HG03280 (cell line): ENCODE measurements around the gene KCNK16.
"Not testable (repeated sequence)": the region's sequence is repeated elsewhere in the genome, so short reads cannot be mapped to it uniquely, and the experiment has no call there.

Experiments
- ATAC-seq: cut with Tn5 transposase; IDR thresholded peaks from one replicate; pipeline ENCODE4 v1.9.1; 2021; ENCODE audit warnings: mild to moderate bottlenecking, moderate library complexity; ENCODE audit not compliant: unreplicated experiment

The KCNK16 gene

DNA sequence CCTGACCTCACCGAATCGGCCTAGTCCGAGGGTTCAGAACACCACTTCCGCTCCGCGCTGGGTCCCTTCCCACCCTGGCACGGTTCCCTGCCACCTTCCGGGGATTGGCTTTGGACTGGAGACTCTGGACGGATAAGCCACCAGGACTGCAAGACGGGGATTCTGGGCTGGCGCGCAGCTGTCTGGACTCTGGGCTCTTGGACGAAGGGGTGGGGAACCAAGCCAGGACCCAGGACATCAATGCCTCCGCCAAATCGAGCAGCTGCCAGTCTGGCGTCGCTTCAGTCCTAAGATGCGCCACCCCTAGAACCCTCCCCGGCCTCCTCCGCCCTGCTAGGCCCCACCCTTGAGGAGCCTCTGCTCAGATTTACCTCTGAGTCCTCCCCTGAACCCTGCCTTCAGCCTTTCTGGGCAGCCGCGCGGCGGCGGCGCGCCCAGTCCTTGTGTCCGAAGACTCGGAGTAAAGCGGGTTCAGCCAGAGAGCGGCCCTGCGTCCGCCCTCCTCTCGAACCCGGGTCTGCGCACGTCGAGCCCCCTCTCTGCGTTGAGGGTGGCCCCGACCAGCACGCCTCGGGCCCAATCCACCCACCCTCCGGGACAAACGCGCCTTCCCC lies 9.5 kb downstream of the KCNK16 start:
- no peak for ATAC-seq

DNA sequence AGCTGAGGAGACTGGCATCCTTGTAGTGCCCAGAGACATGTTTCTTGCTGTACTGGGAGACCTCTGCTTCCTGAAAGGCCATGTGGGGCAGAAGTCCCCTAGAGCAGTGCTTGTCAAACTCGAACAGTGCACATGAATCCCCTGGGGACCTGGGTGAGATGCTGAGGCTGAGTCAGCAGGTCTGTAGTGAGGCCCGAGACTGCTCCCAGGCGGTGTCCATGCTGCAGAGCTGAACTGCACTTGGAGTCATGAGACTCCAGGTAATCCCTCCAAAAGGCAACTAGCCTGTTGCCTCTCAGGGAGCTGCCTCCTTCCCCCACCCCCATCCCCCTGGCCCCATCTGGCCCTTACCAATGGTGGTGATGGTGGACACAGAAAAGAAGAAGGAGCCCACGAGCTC lies 12.0 kb downstream of the KCNK16 start:
- ATAC-seq: no peak

DNA sequence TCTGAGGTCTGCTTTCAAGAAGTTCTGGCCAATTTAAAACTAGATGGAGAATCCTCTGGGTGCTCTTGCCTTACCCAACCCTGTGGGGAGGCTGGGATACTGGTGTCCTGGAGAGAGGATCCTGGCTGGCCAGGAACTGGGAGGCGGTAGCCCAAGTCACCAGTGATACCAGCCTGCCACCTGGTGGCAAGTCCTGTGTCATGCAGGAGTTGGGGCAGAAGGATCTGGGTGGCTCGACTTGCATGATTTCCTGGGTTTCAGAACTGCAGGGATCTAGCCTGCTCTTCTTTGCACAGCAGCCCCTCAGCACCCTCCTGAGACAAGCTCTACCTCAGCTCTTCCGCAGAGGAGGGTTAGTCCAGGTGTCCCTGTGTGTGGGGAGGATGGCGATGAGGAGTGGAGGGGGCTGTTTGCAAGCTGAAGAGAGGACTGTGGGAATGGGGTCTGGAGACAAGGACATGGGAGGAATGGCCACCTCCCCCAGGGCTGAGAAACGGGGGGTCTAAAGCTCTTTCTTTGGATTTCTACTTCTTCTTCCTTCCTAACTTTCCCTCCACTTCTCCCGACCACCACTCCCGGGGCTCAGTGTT lies 12.5 kb downstream of the KCNK16 start:
- ATAC-seq: no peak

DNA sequence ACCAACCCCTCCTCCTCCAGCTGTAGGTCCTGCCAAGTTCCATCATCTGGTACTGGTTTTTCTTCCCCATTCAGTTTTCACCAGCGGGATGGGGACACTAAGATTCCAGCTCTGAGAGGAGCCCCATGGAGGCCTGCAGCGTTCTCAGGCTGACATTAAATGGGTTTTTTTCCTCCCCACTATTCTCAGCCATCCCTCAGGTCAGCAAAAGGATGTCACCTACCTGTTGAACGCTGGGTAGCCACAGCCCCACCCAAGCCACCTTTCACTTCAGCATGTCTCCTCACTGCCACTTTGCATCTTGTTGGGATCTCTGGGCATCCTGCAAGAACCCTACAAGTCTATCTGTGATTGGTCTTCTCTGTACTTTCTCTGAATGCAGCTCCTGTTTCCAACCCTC lies 15.0 kb downstream of the KCNK16 start:
- ATAC-seq: no peak

DNA sequence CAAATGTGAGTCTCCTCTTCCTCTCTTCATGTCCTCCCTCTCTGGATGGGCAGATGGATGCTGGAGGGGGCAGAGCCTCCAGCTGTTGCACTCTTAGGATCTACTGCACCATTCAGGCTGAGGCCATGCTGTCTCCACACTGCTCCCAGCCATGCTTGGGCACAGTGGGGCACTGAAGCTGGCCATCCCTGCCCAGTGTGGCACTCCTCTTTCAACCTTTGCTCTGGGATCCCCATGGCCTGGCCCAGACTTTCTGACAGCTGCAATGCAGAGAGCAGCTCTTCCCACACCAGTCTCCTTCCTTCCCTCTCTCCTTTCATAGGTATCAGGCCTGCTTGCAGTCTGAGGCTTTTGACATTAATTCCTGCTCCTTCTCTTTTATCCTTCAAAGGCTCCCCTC lies 17.6 kb downstream of the KCNK16 start:
- no peak for ATAC-seq

DNA sequence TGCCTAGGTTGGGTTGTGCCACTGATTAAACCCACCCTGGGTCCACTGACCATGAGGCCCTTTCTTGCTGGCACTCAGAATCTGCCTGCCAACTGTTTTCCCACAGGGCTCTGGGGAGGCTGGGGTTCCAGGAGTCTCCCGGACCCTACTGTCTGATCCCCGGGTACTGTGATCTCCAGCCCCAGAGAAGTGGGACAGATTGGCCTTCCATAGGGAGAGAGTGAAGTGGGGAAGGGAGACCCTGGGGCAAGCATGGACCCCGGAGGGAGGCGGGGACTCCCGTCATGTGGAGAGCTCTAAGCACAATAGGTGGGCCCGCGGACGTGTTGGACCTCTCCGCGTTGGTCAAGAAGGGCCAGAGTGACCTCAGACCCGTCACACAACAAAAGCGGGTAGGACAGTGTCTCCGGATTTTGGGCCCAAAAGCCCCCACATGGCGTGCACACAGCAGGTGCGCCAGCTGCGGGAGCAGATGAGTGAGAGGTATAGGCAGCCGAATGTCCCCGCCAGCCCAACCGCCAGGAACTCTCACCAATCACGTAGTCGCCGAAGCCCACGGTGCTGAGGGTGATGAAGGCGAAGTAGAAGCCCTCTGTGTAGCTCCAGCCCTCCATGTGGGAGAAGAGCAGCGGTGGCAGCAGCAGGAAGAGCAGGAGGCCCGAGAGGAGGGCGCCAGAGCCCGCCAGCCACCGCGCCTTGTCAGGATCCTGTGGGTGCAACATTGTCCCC lies 18.9 kb downstream of the KCNK16 start:
- ATAC-seq: no peak

DNA sequence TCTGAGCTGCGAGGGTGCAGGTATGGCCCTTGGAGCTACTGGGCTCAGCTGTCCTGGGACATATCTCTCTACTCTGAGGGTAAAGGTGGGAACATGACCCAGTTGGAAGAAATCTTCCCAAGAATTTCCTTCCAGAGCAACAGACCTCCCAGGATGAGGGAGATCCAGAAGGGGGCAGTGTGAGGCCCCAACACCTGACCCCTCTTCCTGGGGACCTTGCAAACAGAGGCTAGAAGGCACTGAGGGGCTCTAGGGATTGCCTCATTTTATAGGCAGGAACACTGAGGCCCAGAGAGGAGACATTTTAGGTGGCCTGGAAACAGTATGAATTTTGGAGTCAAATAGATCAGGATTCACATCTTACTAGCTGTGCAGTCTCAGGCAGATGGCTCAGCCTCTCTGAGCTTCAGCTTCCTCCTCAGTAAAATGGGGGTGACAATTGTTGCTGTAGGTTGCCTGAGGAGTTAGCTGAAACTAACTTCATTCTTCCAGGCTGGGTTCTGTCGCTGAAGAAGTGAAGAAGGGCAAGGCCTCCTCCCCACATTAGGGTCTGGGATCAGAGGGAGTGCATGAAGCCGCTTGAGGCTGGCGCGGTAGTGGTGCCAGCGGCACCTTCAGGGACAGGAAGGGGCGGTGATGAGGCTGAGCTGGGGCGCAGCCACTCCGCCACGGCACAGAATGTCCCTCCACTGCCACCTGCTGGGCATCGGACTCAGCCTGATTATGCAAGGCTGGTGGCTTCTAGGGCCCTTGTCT lies 19.7 kb downstream of the KCNK16 start:
- ATAC-seq: peak; percentile 73

DNA sequence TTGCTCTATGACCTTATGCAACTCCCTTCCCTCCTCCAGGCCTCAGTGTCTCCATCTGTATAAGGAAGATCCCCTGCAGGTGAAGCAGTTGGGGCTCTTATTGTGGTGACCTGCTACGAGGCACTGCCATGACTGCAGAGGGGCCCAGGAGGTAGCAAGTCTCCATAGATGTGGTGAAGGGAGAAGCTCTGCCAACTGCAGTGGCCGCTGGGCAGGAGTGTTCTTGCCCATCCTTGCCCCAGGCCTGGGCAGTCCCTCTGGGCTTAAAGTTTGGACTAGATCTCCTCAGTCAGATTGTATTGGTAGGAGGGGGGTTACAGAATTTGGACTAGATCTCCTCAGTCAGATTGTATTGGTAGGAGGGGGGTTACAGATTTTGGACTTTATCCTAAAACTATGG lies 20.5 kb downstream of the KCNK16 start:
- no peak for ATAC-seq

DNA sequence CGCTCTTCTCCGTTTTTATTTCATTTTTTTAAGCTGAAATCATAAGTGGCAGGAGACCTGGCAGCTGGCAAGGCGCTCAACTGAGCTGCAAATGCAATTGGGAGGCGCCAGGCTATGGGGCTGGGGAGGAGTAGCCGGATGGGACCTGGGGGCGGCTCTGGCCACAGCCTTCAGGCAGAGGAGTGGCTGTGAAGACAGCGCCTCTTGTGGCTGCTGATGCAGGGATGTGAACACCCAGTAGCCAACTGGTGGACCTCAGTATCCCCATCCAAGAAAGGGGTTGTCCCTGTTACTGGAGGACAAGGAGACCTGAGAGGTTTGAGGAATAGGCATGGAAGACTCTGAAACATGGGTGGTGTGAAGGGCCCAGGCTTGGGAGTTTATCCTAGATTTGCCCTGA lies 20.9 kb downstream of the KCNK16 start:
- ATAC-seq: no peak

DNA sequence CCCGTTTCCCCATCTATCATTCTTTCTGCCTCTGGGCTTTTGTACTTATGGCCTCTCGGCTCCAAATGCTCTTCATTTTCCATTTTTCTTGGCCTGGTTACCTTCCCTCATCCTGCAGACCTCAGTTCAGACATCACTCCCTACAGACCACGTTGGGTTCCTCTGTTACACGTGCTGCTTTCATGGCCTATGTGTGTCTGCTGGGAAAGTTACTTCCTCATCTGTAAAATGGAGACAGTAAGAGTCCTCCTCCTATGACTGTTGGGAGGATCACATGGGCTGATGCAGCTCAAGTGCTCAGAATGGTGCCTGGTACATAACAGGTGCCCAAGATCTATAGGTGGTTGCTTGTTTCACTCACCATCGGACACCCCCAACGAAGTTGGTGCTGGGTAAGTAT lies 21.8 kb downstream of the KCNK16 start:
- ATAC-seq: no peak

DNA sequence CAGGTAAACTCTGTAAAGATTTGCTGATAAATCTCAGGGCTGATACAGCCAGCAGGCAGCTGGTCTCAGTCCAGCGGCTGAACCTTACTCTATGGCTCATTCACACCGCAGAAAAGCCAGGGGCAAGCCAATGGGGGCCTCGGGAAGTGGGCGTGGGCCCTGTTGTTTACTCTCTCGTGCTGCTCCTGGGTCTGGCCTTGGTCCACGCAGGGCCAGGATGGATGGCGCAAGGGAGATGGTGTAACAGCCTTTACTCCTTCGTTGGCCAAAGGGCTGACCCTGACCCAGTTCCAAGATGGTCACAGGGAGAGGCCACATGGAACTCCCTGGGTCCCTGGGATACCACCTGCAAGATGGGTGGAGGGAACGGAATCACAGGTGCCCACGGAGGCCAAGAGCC lies 24.4 kb downstream of the KCNK16 start:
- ATAC-seq: no peak

DNA sequence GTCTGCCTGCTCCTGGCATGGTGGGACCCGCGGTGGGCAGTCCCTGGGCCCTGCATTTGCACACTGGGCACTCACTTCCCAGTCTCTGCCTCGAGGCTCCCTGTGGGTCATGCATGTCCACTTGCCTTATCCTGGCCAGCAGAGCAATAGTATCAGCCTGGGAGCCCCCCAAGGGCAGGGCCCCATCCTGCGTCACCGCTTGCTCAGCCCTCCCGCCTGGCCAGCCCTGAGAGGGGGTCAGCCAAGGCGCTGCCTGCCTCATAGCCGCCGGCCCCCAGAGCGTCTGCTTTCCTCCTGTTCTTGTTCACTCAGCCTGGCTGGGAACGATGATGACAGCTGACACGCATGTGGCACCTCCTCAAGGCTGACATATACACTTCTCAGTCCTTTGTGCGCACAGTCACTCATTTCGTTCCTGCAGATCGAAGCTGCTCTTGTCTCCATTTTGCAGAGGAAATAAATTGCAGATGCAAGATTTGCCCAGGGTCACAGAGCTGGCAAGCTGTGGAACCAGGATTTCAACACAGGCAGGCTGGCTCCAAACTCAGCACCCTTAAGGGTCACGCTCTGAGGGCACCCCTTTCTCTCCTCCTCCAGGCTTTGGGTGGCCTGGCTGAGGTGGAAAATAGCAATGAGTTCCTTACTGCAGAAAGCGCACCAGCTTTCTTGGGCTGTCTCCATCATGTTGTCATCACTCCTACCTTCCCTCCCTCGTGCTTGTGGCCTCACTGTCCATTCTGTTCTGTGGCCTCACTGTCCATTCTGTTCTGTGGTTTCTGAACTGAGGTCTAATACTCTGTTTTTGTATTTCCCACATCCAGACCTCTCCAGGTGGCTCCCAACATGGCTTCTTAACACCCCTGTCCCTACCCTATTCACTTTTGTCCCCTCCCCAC lies 25.5 kb downstream of the KCNK16 start:
- ATAC-seq: no peak

DNA sequence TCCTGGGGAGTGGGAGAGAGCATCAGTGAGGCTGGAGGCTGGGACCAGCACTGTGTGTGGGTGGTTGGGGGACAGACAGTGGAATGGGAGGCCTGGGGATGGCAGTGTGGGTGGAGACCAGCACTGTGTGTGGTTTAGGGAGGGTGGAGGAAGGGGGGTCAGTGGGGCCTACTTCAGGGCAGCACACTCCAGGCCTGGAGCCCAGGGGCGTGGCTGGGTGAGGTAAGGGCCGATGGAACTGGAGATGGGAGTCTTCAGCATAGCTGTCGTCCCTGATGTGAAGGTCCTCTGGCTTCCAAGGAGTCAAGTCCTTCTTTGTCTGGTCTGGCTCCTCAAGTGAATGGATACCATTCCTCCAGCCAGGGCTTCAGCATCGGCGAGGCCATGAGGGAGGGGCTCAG lies 26.9 kb downstream of the KCNK16 start:
- ATAC-seq: no peak

DNA sequence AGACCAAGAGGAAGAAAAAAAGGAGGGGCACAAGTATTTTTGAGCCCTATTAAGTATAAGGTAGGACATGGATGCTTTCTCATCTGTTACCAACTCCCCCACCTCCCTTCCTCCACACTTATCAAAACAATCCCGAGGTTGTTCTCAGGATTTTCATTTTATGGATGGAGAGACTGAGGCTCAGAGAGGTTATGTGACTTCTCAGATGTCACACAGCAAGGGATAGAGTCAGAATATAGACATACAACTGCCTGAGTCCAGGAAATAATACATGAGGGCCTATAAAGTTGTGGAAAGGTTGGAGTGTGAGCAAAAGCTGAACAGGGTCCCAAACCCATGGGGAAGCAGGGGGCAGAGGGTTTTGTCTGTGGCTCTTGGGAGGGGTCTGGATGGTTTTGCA lies 27.6 kb downstream of the KCNK16 start:
- ATAC-seq: no peak

DNA sequence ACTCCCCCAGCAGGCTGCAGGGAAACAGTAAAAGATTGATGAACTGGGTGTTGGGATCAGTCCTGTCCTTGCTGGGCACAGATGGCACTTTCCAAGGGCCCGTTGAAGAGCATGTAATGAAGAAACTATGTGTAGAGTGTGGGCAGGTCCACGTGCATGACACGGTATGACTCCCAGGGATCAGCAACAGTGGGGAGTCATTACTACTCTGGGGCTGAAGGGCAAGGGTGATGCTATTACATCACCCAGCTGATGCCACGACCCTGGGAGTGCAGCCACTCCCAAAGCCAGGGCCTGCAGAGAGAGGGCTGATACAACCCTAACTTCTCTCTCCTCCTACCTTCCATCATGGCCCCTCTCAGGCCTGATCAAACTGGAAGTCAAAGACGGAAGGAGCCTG lies 28.4 kb downstream of the KCNK16 start:
- ATAC-seq: no peak

DNA sequence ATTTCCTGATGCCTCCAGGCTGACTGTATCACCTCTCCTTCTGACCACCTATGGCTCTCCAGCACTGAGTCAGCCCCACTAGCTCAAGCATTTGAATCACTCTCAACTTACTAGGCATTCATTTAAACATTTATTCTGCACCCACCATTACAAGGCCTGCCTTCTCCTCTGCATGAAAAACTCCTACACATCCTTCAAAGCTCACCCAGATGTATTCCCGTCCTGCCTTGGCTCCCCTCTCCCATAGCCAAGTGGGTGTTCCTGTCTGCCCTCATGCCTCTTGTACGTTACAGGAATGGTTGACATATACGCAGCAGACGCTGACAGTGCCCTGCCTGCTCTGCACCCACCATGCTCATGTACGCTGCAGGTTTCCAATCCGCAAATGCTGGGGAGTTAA lies 29.9 kb downstream of the KCNK16 start:
- no peak for ATAC-seq

DNA sequence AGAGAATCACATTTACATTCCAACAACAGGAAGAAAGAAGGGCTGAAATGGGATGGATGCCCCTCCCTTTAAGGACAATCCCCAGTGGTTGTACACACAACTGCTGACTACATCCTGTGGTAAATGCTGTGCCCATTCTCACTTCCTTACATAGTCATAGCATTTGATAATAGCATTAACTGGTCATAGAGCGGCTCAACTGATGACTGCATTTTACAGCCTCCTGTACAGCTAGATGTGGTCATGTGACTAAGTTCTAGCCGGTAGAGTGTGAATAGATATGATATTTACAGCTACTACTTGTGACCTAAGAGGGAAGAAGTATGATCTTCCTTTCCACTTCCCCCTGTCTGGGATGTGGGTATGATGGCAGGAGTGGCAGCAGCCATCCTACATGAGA lies 33.0 kb downstream of the KCNK16 start:
- ATAC-seq: no peak

DNA sequence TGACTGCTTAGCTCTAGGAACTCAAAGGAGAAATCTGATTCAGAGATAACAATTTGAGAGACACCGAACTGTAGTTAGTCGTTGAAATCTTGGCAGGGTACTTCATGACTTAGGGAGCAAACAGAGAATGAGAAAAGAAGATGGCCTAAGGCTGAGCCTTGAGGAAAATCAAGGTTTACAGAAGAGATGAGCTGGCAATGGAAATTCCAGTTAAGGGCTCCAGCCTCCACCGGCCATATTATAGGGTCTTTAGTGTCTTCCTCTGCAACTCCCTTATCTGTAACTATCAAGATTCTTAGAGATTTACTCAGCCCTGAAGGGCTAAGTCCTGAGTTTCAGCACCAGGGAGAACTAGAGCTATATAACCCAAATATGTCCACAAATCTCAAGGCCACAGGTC lies 34.9 kb downstream of the KCNK16 start:
- no peak for ATAC-seq

DNA sequence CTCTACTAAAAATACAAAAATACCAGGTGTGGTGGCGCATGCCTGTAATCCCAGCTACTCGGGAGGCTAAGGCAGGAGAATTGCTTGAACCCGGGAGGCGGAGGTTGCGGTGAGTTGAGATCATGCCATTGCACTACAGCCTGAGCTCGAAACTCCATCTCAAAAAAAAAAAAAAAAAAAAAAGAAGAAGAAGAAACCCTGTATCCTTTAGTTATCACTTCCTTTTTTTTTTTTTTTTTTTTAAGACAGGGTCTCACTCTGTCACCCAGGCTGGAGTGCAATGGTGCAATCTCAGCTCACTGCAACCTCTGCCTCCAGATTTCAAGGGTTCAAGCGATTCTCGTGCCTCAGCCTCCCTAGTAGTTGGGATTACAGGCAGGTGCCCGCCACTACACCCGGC lies 35.9 kb downstream of the KCNK16 start:
- not testable (repeated sequence) for ATAC-seq

DNA sequence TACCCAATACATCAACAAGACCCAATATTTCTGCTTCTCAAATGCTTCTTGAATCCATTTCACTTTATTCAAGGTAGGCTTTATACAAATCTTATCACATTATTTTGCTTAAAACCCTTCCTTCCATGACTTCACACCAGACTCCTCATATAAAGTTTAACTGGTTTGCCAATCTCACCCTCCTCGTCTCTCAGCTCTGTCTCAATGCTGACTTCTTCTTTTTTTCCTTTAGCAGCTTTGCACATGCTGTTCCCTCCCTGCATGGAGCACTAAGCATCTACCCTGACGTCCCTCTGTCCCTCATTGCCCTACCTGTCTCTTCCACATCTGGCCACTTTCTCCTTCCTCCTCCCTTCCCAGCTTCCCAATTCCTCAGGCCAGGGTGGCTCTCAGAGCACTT lies 39.7 kb downstream of the KCNK16 start:
- no peak for ATAC-seq
